Measurements from ENCODE around the gene XXYLT1. TPM values are rescaled to one million over a fixed set of nuclear protein-coding genes. Genes with fewer than 3 reads are reported as not detected.

XXYLT1 gene
- total RNA-seq, 1 experiment from 2014 or later: 25.5 TPM

- no peaks in the 10 kb centered on the region for H3K79me2 ChIP-seq (ENCODE audit: low read length)
- ChIA-PET CTCF (no interaction called here), POLR2A (ENCODE audit: unreplicated experiment) (no interaction called here)
- no peak for ATAC-seq
- no peak overlapping the region for H3K9ac ChIP-seq (ENCODE audit: low read length)
- H3F3A ChIP-seq (ENCODE audit: low read length, unreplicated experiment): no peaks in the 10 kb centered on the region
- no peak overlapping the region for H2AFZ ChIP-seq (ENCODE audit: low read length)
- no peaks in the 10 kb centered on the region for H3K9me2 ChIP-seq (replicated peaks; ENCODE audit: low read length)
- no peaks in the 10 kb centered on the region for H3K4me1 ChIP-seq (ENCODE audit: insufficient read depth, low read length)
- H3K4me2 ChIP-seq (ENCODE audit: low read length): no peak overlapping the region
- no peaks in the 10 kb centered on the region for H3K9me3 ChIP-seq (ENCODE audit: low read length)
- no peak overlapping the region for H3K27ac ChIP-seq (ENCODE audit: low read length)
- intact Hi-C loops (cut with micrococcal nuclease): no loop called here
- no peaks in the 10 kb centered on the region for H3K36me3 ChIP-seq (ENCODE audit: low read depth, low read length)
- H4K20me1 ChIP-seq (ENCODE audit: low read length): no peaks in the 10 kb centered on the region
- no peaks in the 10 kb centered on the region for H3K27me3 ChIP-seq (ENCODE audit: low read length)
- no peak for DNase-seq
- no peak overlapping the region for H3K4me3 ChIP-seq (ENCODE audit: low read length)
- TF ChIP-seq EZH2 (IDR thresholded peaks at IDR 0.05; ENCODE audit: low read length, unreplicated experiment) (no peak), CTCF (conservative IDR thresholded peaks at IDR 0.05; ENCODE audit: low read depth, low read length) (no peak), EZH2phosphoT487 (IDR thresholded peaks at IDR 0.05; ENCODE audit: borderline replicate concordance, low read length) (no peak)
- no TSS peak for BruUV-seq (replicated peaks)
Measured at GRCh38 chr3:195023989-195024388, 247.0 kb downstream of the XXYLT1 start.

- no peak overlapping the region for H3K27ac ChIP-seq (ENCODE audit: low read length)
- intact Hi-C loops (cut with micrococcal nuclease): no loop called here
- H4K20me1 ChIP-seq (ENCODE audit: low read length): no peaks in the 10 kb centered on the region
- no peak for DNase-seq
- H3K4me3 ChIP-seq (ENCODE audit: low read length): no peak overlapping the region
- no peak overlapping the region for H2AFZ ChIP-seq (ENCODE audit: low read length)
- POLR2A ChIA-PET (ENCODE audit: unreplicated experiment): no interaction called here
- CTCF ChIA-PET: no interaction called here
- no peak overlapping the region for H3K9ac ChIP-seq (ENCODE audit: low read length)
- H3K9me2 ChIP-seq (replicated peaks; ENCODE audit: low read length): no peaks in the 10 kb centered on the region
- no peaks in the 10 kb centered on the region for H3K36me3 ChIP-seq (ENCODE audit: low read depth, low read length)
- no peaks in the 10 kb centered on the region for H3K9me3 ChIP-seq (ENCODE audit: low read length)
- H3K27me3 ChIP-seq (ENCODE audit: low read length): no peaks in the 10 kb centered on the region
- no TSS peak for BruUV-seq (replicated peaks)
- TF ChIP-seq CTCF (conservative IDR thresholded peaks at IDR 0.05; ENCODE audit: low read depth, low read length) (no peak), EZH2phosphoT487 (IDR thresholded peaks at IDR 0.05; ENCODE audit: borderline replicate concordance, low read length) (no peak), EZH2 (IDR thresholded peaks at IDR 0.05; ENCODE audit: low read length, unreplicated experiment) (no peak)
- no peak for ATAC-seq
- H3K79me2 ChIP-seq (ENCODE audit: low read length): no peaks in the 10 kb centered on the region
- no peaks in the 10 kb centered on the region for H3F3A ChIP-seq (ENCODE audit: low read length, unreplicated experiment)
- no peaks in the 10 kb centered on the region for H3K4me1 ChIP-seq (ENCODE audit: insufficient read depth, low read length)
- no peak overlapping the region for H3K4me2 ChIP-seq (ENCODE audit: low read length)
Measured at GRCh38 chr3:195023576-195023975, 247.4 kb downstream of the XXYLT1 start.

- DNase-seq: no peak
- Histone ChIP-seq H3F3A (ENCODE audit: low read length, unreplicated experiment) (no peaks in the 10 kb centered on the region), H3K9me3 (ENCODE audit: low read length) (no peaks in the 10 kb centered on the region), H3K27ac (ENCODE audit: low read length) (no peak overlapping the region), H3K79me2 (ENCODE audit: low read length) (no peaks in the 10 kb centered on the region), H2AFZ (ENCODE audit: low read length) (no peak overlapping the region), H3K4me1 (ENCODE audit: insufficient read depth, low read length) (no peaks in the 10 kb centered on the region), H3K9me2 (replicated peaks; ENCODE audit: low read length) (no peaks in the 10 kb centered on the region), H3K27me3 (ENCODE audit: low read length) (no peaks in the 10 kb centered on the region), H3K9ac (ENCODE audit: low read length) (no peak overlapping the region), H4K20me1 (ENCODE audit: low read length) (no peaks in the 10 kb centered on the region), H3K4me2 (ENCODE audit: low read length) (no peak overlapping the region), H3K36me3 (ENCODE audit: low read depth, low read length) (no peaks in the 10 kb centered on the region), H3K4me3 (ENCODE audit: low read length) (no peak overlapping the region)
- POLR2A ChIA-PET (ENCODE audit: unreplicated experiment): no interaction called here
- peak; percentile 70 for ATAC-seq
- CTCF ChIA-PET: no interaction called here
- intact Hi-C loops (cut with micrococcal nuclease): no loop called here
- BruUV-seq (replicated peaks): no TSS peak
- TF ChIP-seq EZH2 (IDR thresholded peaks at IDR 0.05; ENCODE audit: low read length, unreplicated experiment) (no peak), CTCF (conservative IDR thresholded peaks at IDR 0.05; ENCODE audit: low read depth, low read length) (no peak), EZH2phosphoT487 (IDR thresholded peaks at IDR 0.05; ENCODE audit: borderline replicate concordance, low read length) (no peak)
Measured at GRCh38 chr3:195021692-195022091, 249.3 kb downstream of the XXYLT1 start.
